Measurements from ENCODE around the gene AFAP1.

DNA sequence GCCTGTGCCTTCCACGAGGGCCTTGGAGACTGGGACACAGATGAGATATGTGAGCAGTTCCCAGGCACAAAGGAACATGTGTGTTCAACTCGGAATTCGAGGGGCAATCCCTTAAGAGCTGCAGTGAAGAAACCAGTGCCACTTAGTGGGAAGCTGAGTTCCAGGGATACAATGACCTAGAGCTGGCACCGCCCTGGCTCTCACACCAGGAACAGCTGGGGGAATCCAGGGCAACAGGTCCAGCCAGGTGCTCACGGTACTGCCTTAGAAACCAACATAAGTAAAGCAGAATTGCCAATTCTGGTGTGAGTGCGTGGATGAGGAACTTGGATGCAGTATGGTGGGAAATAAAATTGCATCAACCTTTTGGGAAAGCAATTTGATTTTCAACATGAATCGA, 122.9 kb downstream of the AFAP1 start:
- TF ChIP-seq, protein P1, sequence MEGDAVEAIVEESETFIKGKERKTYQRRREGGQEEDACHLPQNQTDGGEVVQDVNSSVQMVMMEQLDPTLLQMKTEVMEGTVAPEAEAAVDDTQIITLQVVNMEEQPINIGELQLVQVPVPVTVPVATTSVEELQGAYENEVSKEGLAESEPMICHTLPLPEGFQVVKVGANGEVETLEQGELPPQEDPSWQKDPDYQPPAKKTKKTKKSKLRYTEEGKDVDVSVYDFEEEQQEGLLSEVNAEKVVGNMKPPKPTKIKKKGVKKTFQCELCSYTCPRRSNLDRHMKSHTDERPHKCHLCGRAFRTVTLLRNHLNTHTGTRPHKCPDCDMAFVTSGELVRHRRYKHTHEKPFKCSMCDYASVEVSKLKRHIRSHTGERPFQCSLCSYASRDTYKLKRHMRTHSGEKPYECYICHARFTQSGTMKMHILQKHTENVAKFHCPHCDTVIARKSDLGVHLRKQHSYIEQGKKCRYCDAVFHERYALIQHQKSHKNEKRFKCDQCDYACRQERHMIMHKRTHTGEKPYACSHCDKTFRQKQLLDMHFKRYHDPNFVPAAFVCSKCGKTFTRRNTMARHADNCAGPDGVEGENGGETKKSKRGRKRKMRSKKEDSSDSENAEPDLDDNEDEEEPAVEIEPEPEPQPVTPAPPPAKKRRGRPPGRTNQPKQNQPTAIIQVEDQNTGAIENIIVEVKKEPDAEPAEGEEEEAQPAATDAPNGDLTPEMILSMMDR (IDR thresholded peaks at IDR 0.05; ENCODE audit: insufficient read depth, low read depth, low read length), result no peak
- TF ChIP-seq EZH2 (IDR thresholded peaks at IDR 0.05; ENCODE audit: insufficient read depth, low read length), result no peak

Measured in astrocyte (in vitro differentiated cells and primary cell).